Calu3 (cell line): Measurements from ENCODE around the gene ALG14. TPM values are rescaled to one million over a fixed set of nuclear protein-coding genes. Genes with fewer than 3 reads are reported as not detected.
A peak's percentile ranks its signal among the peaks of the same experiment; 100 is the strongest.

Experiments
- BruUV-seq: library from RNA; stranded (reverse); fragments of 400-500 nt; replicated peaks from 2 replicates; lab custom pipeline; 2021; lab: Mats Ljungman, UMichigan
- CTCF ChIA-PET: fragments of 300-600 bp; sonication (Branson Sonifier 250); formaldehyde crosslinking; loops from one replicate; lab custom pipeline; 2022; ENCODE audit warnings: antibody characterized with exemption; lab: Charles Lee
- DNase-seq: peaks from one replicate; pipeline ENCODE4 v3.0.0; 2022
- H3K27ac Mint-ChIP-seq: one replicate; pipeline ENCODE4 v1.8.0; 2022; ENCODE audit warnings: mixed read lengths; ENCODE audit not compliant: unreplicated experiment
- H3K27me3 Mint-ChIP-seq: one replicate; pipeline ENCODE4 v1.8.0; 2022; ENCODE audit warnings: mixed read lengths; ENCODE audit not compliant: unreplicated experiment
- H3K36me3 Mint-ChIP-seq: one replicate; pipeline ENCODE4 v1.8.0; 2022; ENCODE audit warnings: mild to moderate bottlenecking, moderate library complexity, mixed read lengths; ENCODE audit not compliant: insufficient read depth, unreplicated experiment
- H3K4me1 Mint-ChIP-seq: one replicate; pipeline ENCODE4 v1.8.0; 2022; ENCODE audit warnings: mild to moderate bottlenecking, low read depth, mixed read lengths; ENCODE audit not compliant: unreplicated experiment
- H3K4me3 Mint-ChIP-seq: one replicate; pipeline ENCODE4 v1.8.0; 2022; ENCODE audit warnings: mild to moderate bottlenecking, low read depth, moderate library complexity, mixed read lengths; ENCODE audit not compliant: unreplicated experiment
- H3K9me3 Mint-ChIP-seq: one replicate; pipeline ENCODE4 v1.8.0; 2022; ENCODE audit warnings: low read depth, mixed read lengths; ENCODE audit not compliant: unreplicated experiment
- CTCF ChIP-seq: fragments of 200-600 bp; IDR thresholded peaks from one replicate; pipeline ENCODE4 v1.8.0; 2022; ENCODE audit warnings: antibody characterized with exemption; ENCODE audit not compliant: unreplicated experiment
- intact Hi-C: fragments of 100-400 bp; cut with micrococcal nuclease; formaldehyde crosslinking; loops from one replicate; pipeline ENCODE4 v1.10.0; 2022; ENCODE audit not compliant: unreplicated experiment
- total RNA-seq: library from RNA; stranded (reverse); gene quantifications from 2 replicates; pipeline ENCODE4 v1.2.3, GENCODE V29; 2022

The ALG14 gene
- total RNA-seq, 1 experiment from 2014 or later = 5.8 TPM

- Mint-ChIP-seq H3K9me3 (no peaks in the 10 kb centered on the region), H3K36me3 (peaks cover 16% of the 10 kb centered on the region), H3K27ac (peak overlapping the region; percentile 87), H3K27me3 (no peaks in the 10 kb centered on the region), H3K4me3 (peak overlapping the region; percentile 96), H3K4me1 (peaks cover 43% of the 10 kb centered on the region)
- CTCF ChIA-PET = interaction anchor here (1.3 kb wide), 1 partner anchor 12 kb away, joined by 4 read pairs; no protein-coding TSS in a partner anchor
- intact Hi-C loops = loop anchor here (5.0 kb wide), 1 partner anchor 160 kb away; the partner anchor contains the start of gene RWDD3
- TF ChIP-seq CTCF = no peak
- DNase-seq = no peak
- BruUV-seq = TSS peak; percentile 77
Measured at GRCh38 chr1:95072117-95072516, 634 bp downstream of the ALG14 start.

- Mint-ChIP-seq H3K4me3 (peak overlapping the region; percentile 96), H3K36me3 (peaks cover 16% of the 10 kb centered on the region), H3K9me3 (no peaks in the 10 kb centered on the region), H3K27me3 (no peaks in the 10 kb centered on the region), H3K27ac (no peak overlapping the region), H3K4me1 (peaks cover 44% of the 10 kb centered on the region)
- DNase-seq = no peak
- CTCF ChIA-PET = no interaction called here
- TF ChIP-seq CTCF = no peak
- no TSS peak for BruUV-seq
- intact Hi-C loops = loop anchor here (5.0 kb wide), 1 partner anchor 161 kb away; the partner anchor contains the start of gene RWDD3
Measured at GRCh38 chr1:95071539-95071938, 1.2 kb downstream of the ALG14 start.

GRCh38 chr1:95069710-95070093 lies 3.0 kb downstream of the ALG14 start:
- CTCF ChIA-PET = interaction anchor here (1.3 kb wide), 1 partner anchor 11 kb away, joined by 3 read pairs; no protein-coding TSS in a partner anchor
- Mint-ChIP-seq H3K27ac (no peak overlapping the region), H3K4me1 (peaks cover 44% of the 10 kb centered on the region), H3K4me3 (no peak overlapping the region), H3K9me3 (no peaks in the 10 kb centered on the region), H3K36me3 (peaks cover 16% of the 10 kb centered on the region), H3K27me3 (no peaks in the 10 kb centered on the region)
- intact Hi-C loops = loop anchor here (5.0 kb wide), 1 partner anchor 163 kb away; the partner anchor contains the start of gene RWDD3
- no peak for TF ChIP-seq CTCF
- DNase-seq = no peak
- no TSS peak for BruUV-seq

GRCh38 chr1:95068956-95069709 lies 3.6 kb downstream of the ALG14 start:
- Mint-ChIP-seq H3K4me3 (no peak overlapping the region), H3K27me3 (no peaks in the 10 kb centered on the region), H3K9me3 (no peaks in the 10 kb centered on the region), H3K36me3 (peaks cover 16% of the 10 kb centered on the region), H3K27ac (no peak overlapping the region), H3K4me1 (peaks cover 44% of the 10 kb centered on the region)
- BruUV-seq = no TSS peak
- TF ChIP-seq CTCF = no peak
- DNase-seq = no peak
- intact Hi-C loops = no loop called here
- CTCF ChIA-PET = no interaction called here
